ENCODE data around the gene AGPAT2. TPM values are rescaled to one million over a fixed set of nuclear protein-coding genes. Genes with fewer than 3 reads are reported as not detected.

The AGPAT2 gene
- total RNA-seq, 1 donor from 2014 or later, result 30.8 TPM

- Histone ChIP-seq H3K27me3 (ENCODE audit: insufficient read depth, low read length) (no peaks in the 10 kb centered on the region), H3K9me3 (ENCODE audit: insufficient read depth, low read depth, low read length) (no peaks in the 10 kb centered on the region), H3K4me2 (ENCODE audit: low read length) (no peak overlapping the region), H4K20me1 (ENCODE audit: insufficient read depth, low read length) (peaks cover 16% of the 10 kb centered on the region), H3K36me3 (ENCODE audit: insufficient read depth, low read length) (no peaks in the 10 kb centered on the region), H3K79me2 (ENCODE audit: insufficient read depth, low read length) (peaks cover 4% of the 10 kb centered on the region), H3K4me3 (ENCODE audit: insufficient read depth, low read depth, low read length) (no peak overlapping the region), H3K27ac (ENCODE audit: low read depth, low read length) (no peak overlapping the region), H3K4me1 (ENCODE audit: insufficient read depth, low read length) (no peaks in the 10 kb centered on the region), H3K9ac (ENCODE audit: low read length) (no peak overlapping the region), H2AFZ (ENCODE audit: low read depth, low read length) (no peak overlapping the region)
- no peaks in the 10 kb centered on the region for H3K27me3 Mint-ChIP-seq (ENCODE audit: low read depth, unreplicated experiment)
- H3K4me1 Mint-ChIP-seq (ENCODE audit: low read depth, unreplicated experiment), result no peaks in the 10 kb centered on the region
- TF ChIP-seq, protein P1, sequence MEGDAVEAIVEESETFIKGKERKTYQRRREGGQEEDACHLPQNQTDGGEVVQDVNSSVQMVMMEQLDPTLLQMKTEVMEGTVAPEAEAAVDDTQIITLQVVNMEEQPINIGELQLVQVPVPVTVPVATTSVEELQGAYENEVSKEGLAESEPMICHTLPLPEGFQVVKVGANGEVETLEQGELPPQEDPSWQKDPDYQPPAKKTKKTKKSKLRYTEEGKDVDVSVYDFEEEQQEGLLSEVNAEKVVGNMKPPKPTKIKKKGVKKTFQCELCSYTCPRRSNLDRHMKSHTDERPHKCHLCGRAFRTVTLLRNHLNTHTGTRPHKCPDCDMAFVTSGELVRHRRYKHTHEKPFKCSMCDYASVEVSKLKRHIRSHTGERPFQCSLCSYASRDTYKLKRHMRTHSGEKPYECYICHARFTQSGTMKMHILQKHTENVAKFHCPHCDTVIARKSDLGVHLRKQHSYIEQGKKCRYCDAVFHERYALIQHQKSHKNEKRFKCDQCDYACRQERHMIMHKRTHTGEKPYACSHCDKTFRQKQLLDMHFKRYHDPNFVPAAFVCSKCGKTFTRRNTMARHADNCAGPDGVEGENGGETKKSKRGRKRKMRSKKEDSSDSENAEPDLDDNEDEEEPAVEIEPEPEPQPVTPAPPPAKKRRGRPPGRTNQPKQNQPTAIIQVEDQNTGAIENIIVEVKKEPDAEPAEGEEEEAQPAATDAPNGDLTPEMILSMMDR (IDR thresholded peaks at IDR 0.05; ENCODE audit: insufficient read depth, low read depth, low read length), result no peak
- no peak for TF ChIP-seq EZH2 (IDR thresholded peaks at IDR 0.05; ENCODE audit: insufficient read depth, low read length)
- no peaks in the 10 kb centered on the region for H3K9me3 Mint-ChIP-seq (ENCODE audit: unreplicated experiment)
- H3K27ac Mint-ChIP-seq (ENCODE audit: unreplicated experiment), result no peak overlapping the region
- H3K4me3 Mint-ChIP-seq (ENCODE audit: unreplicated experiment), result no peak overlapping the region
- DNase-seq (ENCODE audit: low read depth) (no peak), FAIRE-seq (no peak)
- no peaks in the 10 kb centered on the region for H3K36me3 Mint-ChIP-seq (ENCODE audit: low read depth, unreplicated experiment)
These were observed 13.1 kb downstream of the AGPAT2 start for GRCh38 chr9:136673975-136674785.

DNA sequence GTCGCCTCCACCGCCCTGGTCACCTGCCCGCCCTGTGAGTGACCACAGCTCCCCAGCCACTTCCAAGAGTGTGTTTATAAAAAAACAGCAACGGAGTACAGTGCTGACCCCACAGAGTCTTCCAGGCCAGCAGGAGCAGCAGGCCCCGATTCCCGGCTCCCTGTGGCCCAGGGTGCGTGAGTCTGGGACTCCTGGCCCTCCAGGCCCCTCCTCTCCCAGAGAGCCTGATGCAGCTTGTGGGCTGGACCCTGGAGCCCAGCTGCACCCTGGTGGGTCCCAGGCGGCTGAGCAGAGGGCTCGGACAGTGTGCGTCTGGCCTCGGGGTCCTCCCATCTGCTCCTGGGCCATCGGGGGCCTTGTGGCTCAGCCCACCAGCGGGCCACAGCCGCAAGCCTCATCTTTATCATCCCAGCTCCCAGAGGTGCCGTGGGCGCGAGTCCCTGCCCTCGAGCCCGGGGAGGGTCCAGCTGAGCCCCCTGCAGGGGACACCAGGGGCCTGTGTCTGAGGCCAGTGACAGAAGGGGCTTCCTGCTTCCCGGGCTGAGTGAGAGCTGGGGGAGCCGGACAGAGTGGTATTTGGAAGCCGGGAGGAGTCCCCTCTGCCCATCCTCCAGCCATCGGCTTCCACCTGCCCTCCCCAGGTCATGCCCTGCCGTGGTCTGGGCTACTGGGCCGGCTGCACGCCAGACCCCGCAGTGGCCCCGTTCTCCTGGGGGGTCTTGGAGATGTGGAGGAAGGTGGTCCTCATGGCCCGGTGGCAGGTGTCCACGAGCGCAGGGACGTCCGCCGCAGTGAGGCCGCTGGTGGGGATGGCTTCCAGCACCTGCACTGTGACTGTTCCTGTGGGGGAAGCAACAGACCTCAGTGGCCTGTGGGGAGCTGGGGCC lies 13.9 kb downstream of the AGPAT2 start:
- no peaks in the 10 kb centered on the region for H3K4me1 Mint-ChIP-seq (ENCODE audit: low read depth, unreplicated experiment)

More for the DNA sequence above, 13.9 kb downstream of the AGPAT2 start:
- Mint-ChIP-seq H3K4me3 (ENCODE audit: unreplicated experiment) (no peak overlapping the region), H3K27me3 (ENCODE audit: low read depth, unreplicated experiment) (no peaks in the 10 kb centered on the region), H3K27ac (ENCODE audit: unreplicated experiment) (no peak overlapping the region), H3K9me3 (ENCODE audit: unreplicated experiment) (no peaks in the 10 kb centered on the region), H3K36me3 (ENCODE audit: low read depth, unreplicated experiment) (no peaks in the 10 kb centered on the region)
- TF ChIP-seq, protein P1 (IDR thresholded peaks at IDR 0.05; ENCODE audit: insufficient read depth, low read depth, low read length), result no peak
- TF ChIP-seq EZH2 (IDR thresholded peaks at IDR 0.05; ENCODE audit: insufficient read depth, low read length), result no peak
- no peaks in the 10 kb centered on the region for H3K4me1 ChIP-seq (ENCODE audit: insufficient read depth, low read length)
- H3K79me2 ChIP-seq (ENCODE audit: insufficient read depth, low read length), result no peaks in the 10 kb centered on the region
- H3K36me3 ChIP-seq (ENCODE audit: insufficient read depth, low read length), result no peaks in the 10 kb centered on the region
- no peak overlapping the region for H2AFZ ChIP-seq (ENCODE audit: low read depth, low read length)
- H4K20me1 ChIP-seq (ENCODE audit: insufficient read depth, low read length), result peaks cover 8% of the 10 kb centered on the region
- H3K4me2 ChIP-seq (ENCODE audit: low read length), result no peak overlapping the region
- H3K9ac ChIP-seq (ENCODE audit: low read length), result no peak overlapping the region
- no peaks in the 10 kb centered on the region for H3K9me3 ChIP-seq (ENCODE audit: insufficient read depth, low read depth, low read length)
- no peaks in the 10 kb centered on the region for H3K27me3 ChIP-seq (ENCODE audit: insufficient read depth, low read length)
- FAIRE-seq (no peak), DNase-seq (ENCODE audit: low read depth) (no peak)
- no peak overlapping the region for H3K27ac ChIP-seq (ENCODE audit: low read depth, low read length)
- no peak overlapping the region for H3K4me3 ChIP-seq (ENCODE audit: insufficient read depth, low read depth, low read length)
